Measurements from ENCODE around the gene SCYGR1. TPM values are rescaled to one million over a fixed set of nuclear protein-coding genes. Genes with fewer than 3 reads are reported as not detected.

SCYGR1 gene
- total RNA-seq, 3 donors from 2014 or later = not detected

Other genes starting within 250 kb of the SCYGR1 start
- gene COL4A4, start 223.7 kb downstream of the SCYGR1 start, total RNA-seq = under 1 TPM in 1 of 3 donors, not detected in 2; 0.14 TPM
- gene COL4A3, start 223.3 kb downstream of the SCYGR1 start, total RNA-seq = under 1 TPM in 1 of 3 donors, not detected in 2; 0.16 TPM
- gene MFF, start 62.7 kb downstream of the SCYGR1 start, total RNA-seq = 10 to 100 TPM; 56.1 to 59.0 (median 58.4) TPM
- under 1 TPM in 1 of 3 donors, not detected in 2; 0.30 TPM for gene TM4SF20, start 8.6 kb downstream of the SCYGR1 start, total RNA-seq
- 100 to 1,000 TPM; 200 to 228 (median 213) TPM for gene AGFG1, start 84.2 kb upstream of the SCYGR1 start, total RNA-seq
- gene SCYGR2, start 210.9 kb upstream of the SCYGR1 start, total RNA-seq = not detected
- not detected for gene SCYGR3, start 226.9 kb upstream of the SCYGR1 start, total RNA-seq
- gene SCYGR4, start 229.5 kb upstream of the SCYGR1 start, total RNA-seq = not detected